A673 (cell line): ENCODE data around the gene GHRHR.

Source experiments
- EZH2 ChIP-seq: fragments of 200-600 bp; sonication (generic); IDR thresholded peaks from 2 replicates; pipeline ENCODE4 v1.6.1; 2017; ENCODE audit warnings: borderline replicate concordance, low read depth, mild to moderate bottlenecking, mixed read lengths, antibody characterized with exemption, low read length; ENCODE audit not compliant: poor library complexity, severe bottlenecking
- TF ChIP-seq, protein P1 (sequence below): fragments of 300-800, 200-600 bp; sonication (generic); conservative IDR thresholded peaks from 2 replicates; pipeline ENCODE4 v1.5.1; 2017; ENCODE audit warnings: low read depth, mild to moderate bottlenecking, antibody characterized with exemption, low read length, moderate library complexity, mixed read lengths

DNA sequence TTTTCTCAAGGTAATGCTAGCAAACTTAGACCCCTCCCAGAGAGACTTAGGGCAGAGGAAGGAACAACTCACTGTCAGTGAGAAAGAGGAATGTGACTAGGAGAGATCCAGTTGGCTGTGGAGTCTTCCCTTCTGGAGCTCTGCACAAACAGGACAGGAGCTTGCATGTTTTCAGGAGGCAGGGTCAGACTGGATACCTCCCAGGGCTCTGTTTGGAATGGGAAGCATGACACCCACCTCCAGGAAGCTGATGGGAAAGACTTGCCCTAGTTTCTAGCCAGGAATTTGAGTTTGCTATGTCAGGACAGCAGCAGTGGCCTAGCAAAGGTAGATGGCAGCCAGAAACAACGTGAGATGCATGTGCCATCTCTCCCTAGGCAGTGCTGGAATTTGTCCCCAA is 40.6 kb downstream of the GHRHR start:
- TF ChIP-seq EZH2: no peak
- TF ChIP-seq, protein P1, sequence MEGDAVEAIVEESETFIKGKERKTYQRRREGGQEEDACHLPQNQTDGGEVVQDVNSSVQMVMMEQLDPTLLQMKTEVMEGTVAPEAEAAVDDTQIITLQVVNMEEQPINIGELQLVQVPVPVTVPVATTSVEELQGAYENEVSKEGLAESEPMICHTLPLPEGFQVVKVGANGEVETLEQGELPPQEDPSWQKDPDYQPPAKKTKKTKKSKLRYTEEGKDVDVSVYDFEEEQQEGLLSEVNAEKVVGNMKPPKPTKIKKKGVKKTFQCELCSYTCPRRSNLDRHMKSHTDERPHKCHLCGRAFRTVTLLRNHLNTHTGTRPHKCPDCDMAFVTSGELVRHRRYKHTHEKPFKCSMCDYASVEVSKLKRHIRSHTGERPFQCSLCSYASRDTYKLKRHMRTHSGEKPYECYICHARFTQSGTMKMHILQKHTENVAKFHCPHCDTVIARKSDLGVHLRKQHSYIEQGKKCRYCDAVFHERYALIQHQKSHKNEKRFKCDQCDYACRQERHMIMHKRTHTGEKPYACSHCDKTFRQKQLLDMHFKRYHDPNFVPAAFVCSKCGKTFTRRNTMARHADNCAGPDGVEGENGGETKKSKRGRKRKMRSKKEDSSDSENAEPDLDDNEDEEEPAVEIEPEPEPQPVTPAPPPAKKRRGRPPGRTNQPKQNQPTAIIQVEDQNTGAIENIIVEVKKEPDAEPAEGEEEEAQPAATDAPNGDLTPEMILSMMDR: no peak
